HG03175 (cell line): ENCODE data around the gene OR10P1.
A peak's percentile ranks its signal among the peaks of the same experiment; 100 is the strongest.
"Not testable (repeated sequence)": the region's sequence is repeated elsewhere in the genome, so short reads cannot be mapped to it uniquely, and the experiment has no call there.

Source experiments
- ATAC-seq: cut with Tn5 transposase; IDR thresholded peaks from one replicate; pipeline ENCODE4 v1.9.1; 2021; ENCODE audit warnings: mild to moderate bottlenecking, moderate library complexity; ENCODE audit not compliant: unreplicated experiment

Gene OR10P1, protein sequence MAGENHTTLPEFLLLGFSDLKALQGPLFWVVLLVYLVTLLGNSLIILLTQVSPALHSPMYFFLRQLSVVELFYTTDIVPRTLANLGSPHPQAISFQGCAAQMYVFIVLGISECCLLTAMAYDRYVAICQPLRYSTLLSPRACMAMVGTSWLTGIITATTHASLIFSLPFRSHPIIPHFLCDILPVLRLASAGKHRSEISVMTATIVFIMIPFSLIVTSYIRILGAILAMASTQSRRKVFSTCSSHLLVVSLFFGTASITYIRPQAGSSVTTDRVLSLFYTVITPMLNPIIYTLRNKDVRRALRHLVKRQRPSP

DNA sequence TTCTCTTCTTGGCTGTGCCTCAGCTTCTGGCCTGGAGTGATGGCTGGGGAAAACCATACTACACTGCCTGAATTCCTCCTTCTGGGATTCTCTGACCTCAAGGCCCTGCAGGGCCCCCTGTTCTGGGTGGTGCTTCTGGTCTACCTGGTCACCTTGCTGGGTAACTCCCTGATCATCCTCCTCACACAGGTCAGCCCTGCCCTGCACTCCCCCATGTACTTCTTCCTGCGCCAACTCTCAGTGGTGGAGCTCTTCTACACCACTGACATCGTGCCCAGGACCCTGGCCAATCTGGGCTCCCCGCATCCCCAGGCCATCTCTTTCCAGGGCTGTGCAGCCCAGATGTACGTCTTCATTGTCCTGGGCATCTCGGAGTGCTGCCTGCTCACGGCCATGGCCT is at the start of gene OR10P1:
TSS of gene OR10P1 (plus strand) at position 40 of the 400 bp plus-strand sequence. CDS start at position 40, 0 bp downstream.
- no peak for ATAC-seq

DNA sequence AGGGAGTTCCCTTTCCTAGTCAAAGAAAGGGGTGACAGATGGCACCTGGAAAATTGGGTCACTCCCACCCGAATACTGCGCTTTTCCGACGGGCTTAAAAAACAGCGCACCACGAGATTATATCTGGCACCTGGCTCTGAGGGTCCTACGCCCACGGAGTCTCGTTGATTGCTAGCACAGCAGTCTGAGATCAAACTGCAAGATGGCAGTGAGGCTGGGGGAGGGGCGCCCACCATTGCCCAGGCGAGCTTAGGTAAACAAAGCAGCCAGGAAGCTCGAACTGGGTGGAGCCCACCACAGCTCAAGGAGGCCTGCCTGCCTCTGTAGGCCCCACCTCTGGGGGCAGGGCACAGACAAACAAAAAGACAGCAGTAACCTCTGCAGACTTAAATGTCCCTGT is 46.5 kb upstream of the OR10P1 start:
- not testable (repeated sequence) for ATAC-seq

DNA sequence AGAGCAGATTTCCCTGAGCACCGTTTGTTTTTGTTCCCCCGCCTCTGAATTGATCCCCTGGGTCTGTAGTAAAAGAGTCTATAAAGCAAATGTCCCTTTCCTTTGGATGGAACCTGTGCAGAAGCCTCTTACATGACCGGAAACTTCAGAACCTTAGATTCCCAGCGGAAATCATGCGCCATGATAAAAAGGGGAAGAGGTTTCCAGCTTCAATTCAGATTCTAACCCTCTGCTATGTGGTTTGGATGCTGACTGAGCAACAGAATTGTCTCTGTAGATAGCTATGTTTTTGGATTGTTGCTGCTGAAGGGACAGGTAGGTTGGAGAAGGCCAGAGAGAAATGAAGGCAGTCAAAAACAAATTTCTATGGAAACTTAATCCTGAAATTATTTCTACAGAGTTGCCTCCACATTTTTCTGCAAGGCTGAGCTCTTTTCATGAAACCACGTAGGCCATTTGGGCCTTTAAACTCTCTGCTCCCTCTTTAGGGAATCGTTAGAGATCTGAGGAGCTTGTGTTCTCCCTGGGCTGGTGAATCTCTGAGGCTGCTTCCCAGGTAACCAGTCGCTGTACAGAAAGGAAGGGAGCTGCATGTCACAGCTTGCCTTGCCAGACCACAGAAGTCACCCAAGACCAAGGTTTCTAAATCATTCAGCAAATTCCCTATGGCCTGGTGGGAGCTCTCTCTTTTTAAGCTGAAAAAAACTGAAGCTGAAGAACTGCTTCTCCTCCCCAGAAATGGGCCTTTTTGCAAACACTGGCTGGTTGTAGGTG is 28.7 kb upstream of the OR10P1 start:
- no peak for ATAC-seq

DNA sequence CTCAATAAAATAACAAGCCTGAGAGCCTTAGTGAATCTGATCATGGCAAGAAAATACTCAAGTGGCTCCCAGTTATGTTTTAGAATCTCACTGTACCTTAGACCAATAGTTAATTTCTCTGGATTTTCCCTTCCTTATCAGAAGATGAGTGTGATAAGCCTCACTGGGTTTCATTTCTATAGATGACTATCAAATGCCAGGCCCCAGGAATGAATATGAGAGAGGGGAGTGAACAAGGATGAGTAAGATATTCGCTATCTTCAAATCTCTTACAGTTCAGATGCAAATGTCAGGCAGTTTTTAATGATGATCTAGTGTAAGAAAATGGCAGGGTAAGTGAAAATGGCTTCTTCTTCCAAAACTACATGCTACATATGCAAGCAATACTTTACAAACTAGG is 26.1 kb upstream of the OR10P1 start:
- no peak for ATAC-seq

DNA sequence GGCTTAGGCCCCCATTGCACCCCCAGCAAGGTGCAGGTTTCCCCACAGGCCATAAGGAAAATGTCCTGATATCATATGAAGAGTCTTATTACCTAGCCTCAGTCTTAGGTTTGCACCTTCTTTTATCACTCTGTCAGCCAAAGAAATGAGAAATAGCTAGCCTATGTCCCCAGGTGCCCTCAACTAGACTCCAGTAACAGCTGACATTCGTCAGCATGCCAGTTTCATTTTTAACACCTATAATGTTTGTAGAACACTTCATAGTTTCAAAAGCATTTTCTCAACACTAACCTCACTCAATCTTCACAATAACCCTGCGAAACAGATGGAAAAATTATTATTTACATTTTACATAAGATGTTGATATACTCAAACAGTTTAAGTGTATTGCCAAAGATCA is 24.0 kb upstream of the OR10P1 start:
- no peak for ATAC-seq

DNA sequence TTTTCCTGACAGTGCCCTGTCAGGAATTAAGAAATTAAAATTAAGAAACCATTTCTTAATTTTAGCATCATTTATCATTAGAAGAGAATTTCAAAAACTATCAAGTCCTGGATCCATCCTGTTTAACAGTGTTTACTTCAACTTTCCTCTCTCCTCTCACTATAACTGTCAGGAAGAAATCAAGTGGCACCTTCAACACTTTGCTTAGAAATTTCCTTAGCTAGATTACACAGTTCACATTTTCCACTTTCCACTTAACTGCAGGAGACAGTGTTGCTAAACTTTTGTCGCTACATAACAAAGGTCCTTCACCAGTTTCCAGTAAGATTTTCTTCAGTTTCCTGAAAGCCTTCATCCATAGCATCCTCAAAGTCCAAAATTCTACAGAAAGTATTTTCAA is 21.9 kb upstream of the OR10P1 start:
- no peak for ATAC-seq

DNA sequence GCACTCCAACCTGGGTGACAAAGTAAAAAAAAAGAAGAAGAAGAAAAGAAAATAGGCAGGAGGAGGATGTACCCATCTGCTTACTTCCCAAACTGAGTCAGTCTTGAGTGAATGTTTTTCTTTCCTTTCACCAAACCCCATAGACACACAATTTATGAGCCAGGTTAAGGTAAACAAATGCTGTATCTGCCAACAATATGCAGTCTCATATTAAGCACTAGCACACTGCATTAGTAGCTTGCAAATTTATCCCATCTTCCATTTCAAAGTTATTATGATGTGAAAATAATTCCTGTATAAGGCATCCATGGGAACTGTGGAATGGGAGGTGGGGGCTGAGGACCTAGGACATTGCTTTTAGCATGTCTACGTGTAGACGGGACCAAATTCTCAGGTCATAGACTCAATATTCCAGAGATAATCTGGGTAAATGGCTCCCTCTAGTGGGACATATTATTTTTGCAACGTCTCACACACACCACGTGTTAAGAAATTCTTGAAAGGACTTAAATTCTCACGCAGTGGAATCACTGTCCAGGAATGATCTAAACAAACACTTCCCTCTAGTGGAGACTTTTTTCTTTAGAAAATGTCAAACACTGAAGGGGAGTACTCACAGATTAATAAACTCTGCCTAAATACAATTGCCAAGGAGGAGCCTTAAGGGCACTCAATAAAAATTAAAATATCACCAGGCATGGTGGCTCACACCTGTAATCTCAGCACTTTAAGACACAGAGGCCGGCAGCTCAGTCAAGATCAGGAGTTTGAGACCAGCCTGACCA is 17.1 kb upstream of the OR10P1 start:
- ATAC-seq = peak; percentile 84

DNA sequence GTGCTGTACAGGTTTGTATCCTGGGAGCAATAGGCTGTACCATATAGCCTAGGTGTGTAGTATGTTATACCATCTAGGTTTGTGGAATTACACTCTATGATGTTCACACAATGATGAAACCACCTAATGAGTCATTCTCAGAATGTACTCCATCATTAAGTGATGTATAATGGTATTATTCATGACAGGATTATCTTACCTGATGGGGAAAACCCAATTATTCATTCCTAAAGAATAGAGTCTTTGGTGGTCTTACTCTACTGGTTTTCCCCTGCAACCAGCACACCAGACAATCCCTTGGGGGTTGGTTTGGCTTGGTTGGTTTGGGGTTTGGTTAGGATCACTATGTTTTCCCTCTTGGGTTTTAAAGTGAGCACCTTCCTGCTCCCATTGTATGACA is 12.6 kb upstream of the OR10P1 start:
- ATAC-seq = peak; percentile 51

DNA sequence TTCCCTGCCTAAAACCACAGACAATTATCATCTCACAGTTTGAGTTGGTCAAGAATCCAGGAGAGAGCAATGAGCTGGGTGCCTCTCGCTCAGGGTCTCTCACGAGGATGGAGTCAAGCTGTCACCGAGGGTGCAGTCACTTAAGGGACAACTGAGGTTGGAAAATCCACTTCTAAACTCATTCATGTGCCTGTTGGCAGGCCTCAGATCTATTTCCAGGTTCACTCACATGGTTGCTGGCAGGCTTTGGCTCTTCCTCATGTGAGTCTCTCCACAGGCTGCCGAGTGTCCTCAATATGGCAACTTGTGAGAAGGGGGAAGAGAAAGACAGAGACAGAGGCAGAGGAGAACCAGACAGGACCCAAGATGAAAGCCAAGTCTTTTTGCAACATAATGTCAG is 10.5 kb upstream of the OR10P1 start:
- ATAC-seq = no peak

DNA sequence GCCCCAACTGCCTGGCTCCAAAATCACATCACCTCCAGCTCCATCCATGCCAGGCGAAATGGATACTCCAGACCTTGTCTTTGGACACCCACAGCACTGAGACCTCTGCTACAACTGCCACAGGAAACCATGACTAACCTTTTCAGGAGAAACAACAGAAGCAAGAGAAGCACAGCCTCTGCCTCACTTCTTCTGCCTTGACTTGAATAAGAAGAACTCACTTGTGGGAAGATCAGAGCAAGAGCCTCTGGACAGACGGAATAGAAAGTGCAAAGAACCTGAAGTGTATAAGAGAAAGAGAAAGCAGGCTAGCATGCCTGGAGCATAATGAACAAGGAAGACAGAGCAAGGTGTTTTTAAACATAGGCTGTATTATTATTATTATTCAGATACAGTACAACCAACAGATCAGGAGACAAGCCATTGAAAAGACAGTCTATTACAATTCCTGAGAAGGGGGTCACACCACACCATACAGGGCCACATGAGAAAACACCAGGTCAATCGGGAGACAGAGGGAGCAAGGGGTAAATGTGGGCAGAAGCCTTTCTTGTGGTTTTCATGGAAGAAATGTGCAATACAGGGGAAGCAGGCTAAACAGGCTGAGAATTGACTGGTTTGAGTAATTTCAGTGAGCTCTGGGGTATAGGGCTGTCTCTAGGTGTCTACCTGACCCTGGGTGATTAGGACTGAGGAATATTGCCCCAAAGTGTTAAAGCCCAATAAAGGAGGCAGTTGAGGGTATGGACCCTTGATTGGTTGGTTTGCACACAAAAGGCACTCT is 7.4 kb upstream of the OR10P1 start:
- no peak for ATAC-seq

DNA sequence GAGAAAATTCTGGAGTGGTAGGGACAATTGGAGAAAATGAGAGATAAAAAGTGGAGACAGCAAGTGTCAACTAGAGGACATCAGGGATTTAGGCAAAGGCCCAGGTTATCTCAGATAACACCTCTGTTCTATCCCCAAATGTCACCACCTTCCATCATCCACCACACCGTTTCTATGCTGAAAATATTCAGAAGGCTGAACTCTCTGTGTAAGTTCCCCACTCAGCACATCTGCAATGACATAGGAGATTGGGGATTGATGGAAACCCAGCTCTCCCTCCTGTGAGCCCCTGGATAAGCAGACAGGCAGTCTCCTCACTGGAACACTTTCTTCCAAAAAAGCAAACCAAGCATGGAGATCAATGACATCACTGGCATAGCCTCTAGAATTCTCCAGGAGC is 5.6 kb upstream of the OR10P1 start:
- no peak for ATAC-seq

DNA sequence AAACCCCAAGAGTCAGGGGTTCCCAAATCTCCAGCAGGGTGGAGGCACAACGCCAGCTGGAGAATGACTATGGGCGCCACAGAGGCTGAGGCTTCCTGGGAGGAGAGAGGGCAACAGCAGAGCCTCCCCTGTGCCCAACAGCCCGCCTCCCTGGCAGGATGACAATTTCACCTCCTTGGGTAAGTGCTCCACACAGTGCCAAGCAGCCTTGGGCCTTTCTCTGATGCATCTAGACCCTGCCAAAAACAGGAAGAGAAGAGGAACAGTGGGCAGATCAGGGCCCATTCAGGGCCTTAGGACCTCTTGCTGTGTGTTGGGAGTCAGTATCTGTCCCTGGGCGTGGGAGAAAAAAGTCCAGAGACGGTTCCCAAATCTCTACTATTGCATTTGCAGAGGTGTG is 5.0 kb upstream of the OR10P1 start:
- no peak for ATAC-seq

DNA sequence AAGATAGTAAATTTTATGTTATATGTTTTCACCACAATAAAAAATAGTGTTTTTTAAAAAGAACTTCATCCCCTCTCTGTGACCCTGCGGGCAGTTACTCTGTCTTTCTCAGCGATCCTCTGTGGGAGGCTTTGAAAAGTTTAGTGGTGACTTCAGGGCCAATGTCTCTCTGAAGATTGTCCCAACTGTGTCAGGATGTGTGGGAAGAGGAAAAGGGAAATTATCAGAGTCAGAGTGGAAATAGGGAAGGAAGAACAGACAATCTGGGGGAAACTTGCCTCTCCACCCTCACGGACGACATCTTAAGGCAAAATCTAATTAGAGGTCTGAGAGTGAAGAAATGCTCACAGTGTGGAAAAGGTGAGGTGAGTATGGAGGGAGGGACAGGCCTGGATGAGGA is 3.5 kb upstream of the OR10P1 start:
- ATAC-seq = no peak

DNA sequence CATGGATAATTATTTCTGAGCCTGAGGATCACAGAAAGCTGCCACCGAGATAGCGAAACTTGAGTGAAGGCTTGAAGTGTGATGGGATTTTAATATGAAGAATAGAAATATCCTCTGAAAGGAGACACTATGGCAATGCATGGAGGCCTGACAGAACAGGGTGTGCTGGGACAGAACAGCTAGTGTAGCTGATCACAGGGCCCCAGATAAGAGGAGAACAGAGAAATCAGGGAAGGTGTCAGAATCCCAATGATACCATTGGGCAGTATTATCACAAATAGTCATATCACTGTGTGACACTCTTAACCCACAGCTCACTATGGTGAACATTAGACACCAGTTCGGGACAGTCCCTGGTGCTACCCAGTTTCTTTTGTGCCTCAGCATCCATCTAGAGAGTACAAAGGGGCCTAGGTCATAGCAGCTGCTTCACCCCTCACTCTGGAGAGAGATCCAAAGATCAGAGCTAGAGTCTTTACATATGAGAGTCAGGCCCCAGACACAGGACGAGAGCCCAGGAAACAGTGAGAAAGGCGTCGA is 506 bp upstream of the OR10P1 start:
- no peak for ATAC-seq

DNA sequence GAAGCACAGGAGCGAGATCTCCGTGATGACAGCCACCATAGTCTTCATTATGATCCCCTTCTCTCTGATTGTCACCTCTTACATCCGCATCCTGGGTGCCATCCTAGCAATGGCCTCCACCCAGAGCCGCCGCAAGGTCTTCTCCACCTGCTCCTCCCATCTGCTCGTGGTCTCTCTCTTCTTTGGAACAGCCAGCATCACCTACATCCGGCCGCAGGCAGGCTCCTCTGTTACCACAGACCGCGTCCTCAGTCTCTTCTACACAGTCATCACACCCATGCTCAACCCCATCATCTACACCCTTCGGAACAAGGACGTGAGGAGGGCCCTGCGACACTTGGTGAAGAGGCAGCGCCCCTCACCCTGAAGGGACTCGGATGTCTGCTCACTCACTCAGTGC is 775 bp downstream of the OR10P1 start:
- no peak for ATAC-seq

DNA sequence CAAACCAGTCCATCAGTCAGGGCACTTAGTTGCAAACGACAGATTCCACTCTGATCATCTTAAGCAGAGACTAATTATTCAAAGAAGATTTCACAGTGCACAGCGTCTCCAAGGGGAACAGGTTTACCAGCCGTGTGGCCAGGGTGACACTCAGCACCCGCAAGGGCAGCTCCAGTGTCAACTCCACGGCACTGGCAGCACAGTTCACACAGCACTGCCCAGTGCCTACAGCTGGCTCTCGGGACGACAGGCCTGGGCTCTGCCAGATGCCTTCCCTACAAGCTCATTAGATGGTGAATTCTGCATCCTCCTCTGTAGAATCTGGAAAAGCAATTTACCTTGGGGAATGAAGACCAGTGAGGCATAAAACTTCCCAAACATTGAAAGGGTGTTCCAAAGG is 4.9 kb downstream of the OR10P1 start:
- ATAC-seq = no peak

DNA sequence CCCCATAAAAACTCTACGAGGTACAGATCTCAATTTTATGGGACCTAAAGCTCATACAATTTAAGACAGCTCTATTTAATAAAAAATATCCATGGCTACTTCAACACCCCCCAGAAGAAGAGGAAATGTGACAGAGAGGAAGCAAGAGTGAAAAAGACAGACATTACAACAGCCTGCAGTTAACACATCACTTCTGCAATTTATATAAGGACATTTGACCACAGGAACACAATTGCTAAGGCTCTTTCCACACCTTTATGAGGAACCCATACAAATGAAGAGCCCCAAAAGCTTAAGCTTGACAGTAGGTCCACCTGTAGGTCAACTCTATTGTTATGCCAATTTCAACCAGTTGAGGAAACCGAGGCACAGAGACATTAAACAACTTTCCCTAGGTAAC is 5.6 kb downstream of the OR10P1 start:
- peak; percentile 28 for ATAC-seq

DNA sequence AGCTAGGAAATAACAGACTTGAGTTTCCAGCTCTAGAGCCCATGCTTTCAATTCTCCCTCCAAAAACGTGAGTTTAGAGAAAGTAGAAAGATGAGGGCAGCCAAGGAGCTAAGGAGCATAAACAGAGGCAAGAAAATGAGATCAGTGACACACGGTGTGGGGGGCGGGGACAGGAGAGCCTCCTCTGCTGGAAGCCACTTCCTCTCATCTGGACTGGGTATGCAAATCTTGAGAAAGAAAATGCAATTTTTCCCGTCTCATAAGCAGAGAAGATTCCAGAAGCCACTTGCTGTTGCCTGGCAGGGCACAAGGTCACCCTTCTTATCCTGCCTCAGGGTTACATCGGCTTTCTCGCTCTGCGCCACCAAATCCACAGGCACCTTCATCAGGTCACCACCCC is 6.0 kb downstream of the OR10P1 start:
- peak; percentile 26 for ATAC-seq

DNA sequence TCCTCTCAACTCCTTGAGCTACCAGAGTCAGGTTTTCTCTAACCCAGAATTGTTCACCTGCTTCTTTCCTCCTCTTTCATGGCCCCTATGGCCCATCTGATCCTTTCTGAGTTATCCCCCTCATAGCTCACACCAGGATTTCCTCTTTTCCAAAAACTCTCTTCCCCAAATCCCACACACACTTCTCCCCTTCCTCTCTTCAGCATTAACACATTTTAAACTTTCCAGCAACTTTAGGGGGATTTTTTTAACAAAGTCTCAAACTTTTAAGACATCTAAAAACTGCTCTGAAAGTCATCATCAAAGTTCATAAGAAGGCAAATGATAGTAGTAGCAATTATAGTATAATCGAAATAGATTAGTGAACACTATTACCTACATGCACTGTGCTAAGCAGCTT is 7.9 kb downstream of the OR10P1 start:
- ATAC-seq = no peak

DNA sequence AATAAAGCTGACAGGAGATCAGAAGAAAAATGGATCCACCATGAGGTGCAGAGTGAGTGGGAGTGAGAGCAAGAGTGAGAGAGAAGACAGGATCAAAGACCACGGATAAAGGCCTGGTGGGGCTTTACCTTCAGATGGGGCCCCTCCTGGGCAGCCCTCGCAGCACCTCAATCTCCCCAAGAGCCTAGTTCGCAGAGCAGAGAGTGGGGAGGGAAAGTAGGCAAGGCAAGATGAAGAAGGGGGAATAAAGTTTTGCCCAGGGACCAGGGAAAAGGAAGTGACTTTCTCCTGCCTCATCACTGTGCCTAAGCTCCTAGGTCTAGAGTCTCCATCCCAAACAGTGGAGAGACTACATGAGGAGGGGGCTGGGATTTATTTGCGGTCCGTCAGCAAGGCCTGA is 10.3 kb downstream of the OR10P1 start:
- no peak for ATAC-seq
